IgD-negative memory B cell (primary cell): ENCODE results near the gene IGDCC3. TPM values are rescaled to one million over a fixed set of nuclear protein-coding genes. Genes with fewer than 3 reads are reported as not detected.

Source experiments
- H3K27ac Mint-ChIP-seq, 3 donors: one replicate each; pipeline ENCODE4 v1.8.0; 2020 to 2022; ENCODE audit warnings: mild to moderate bottlenecking in 3 of 3, mixed read lengths in 3 of 3, moderate library complexity in 1 of 3
- H3K27me3 Mint-ChIP-seq: one replicate; pipeline ENCODE4 v1.8.0; 2021; ENCODE audit warnings: mixed read lengths
- H3K36me3 Mint-ChIP-seq: one replicate; pipeline ENCODE4 v1.8.0; 2020; ENCODE audit warnings: mild to moderate bottlenecking, mixed read lengths
- H3K4me1 Mint-ChIP-seq, 3 donors: one replicate each; pipeline ENCODE4 v1.8.0; 2020 to 2022; ENCODE audit warnings: mixed read lengths in 3 of 3, mild to moderate bottlenecking in 1 of 3
- H3K4me3 Mint-ChIP-seq, 4 donors: one replicate each; pipeline ENCODE4 v1.8.0; 2020 to 2022; ENCODE audit warnings: mild to moderate bottlenecking in 4 of 4, mixed read lengths in 4 of 4, moderate library complexity in 3 of 4
- H3K9me3 Mint-ChIP-seq, 3 donors: one replicate each; pipeline ENCODE4 v1.8.0; 2020 to 2021; ENCODE audit warnings: mixed read lengths in 3 of 3, mild to moderate bottlenecking in 1 of 3
- polyA plus RNA-seq: library from polyadenylated mRNA; unstranded; fragments of 300-500 nt; fragmentation: Illumina TruSeq; gene quantifications from one replicate; pipeline ENCODE4 v1.2.3, GENCODE V29; 2021

IGDCC3 gene
- polyA plus RNA-seq, 1 donor from 2014 or later: not detected

DNA sequence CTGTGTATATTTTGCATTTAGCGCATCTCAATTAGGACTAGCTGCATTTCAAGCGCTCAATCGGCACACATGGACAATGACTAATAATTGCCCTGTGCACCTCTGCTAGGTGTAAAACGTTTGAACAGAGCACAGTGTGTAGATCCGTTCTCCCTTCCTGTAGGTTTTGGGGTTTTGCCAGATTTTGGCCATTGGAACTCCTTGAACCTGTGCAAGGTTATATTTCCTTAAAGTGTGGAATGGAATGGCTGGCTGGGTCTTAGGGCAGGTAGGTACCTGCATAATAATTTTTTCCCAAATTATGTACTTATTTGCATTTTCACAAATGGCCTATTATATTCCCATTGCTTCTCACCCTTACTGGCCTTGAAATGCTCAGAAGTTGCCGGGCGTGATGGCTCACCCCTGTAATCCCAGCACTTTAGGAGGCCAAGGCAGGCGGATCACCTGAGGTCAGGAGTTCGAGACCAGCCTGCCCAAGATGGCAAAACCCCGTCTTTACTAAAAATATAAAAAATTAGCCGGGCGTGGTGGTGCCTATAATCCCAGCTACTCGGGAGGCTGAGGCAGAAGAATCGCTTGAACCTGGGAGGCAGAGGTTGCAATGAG is 72.5 kb downstream of the IGDCC3 start:
- Mint-ChIP-seq H3K4me3 (peak overlapping the region; percentile 92 to 100 (median 98)), H3K27ac (peak overlapping the region; percentile 99 to 100 (median 100)), H3K36me3 (no peaks in the 10 kb centered on the region), H3K27me3 (no peaks in the 10 kb centered on the region), H3K4me1 (peaks cover 11 to 16% (median 15%) of the 10 kb centered on the region in 3 donors), H3K9me3 (no peaks in the 10 kb centered on the region)

DNA sequence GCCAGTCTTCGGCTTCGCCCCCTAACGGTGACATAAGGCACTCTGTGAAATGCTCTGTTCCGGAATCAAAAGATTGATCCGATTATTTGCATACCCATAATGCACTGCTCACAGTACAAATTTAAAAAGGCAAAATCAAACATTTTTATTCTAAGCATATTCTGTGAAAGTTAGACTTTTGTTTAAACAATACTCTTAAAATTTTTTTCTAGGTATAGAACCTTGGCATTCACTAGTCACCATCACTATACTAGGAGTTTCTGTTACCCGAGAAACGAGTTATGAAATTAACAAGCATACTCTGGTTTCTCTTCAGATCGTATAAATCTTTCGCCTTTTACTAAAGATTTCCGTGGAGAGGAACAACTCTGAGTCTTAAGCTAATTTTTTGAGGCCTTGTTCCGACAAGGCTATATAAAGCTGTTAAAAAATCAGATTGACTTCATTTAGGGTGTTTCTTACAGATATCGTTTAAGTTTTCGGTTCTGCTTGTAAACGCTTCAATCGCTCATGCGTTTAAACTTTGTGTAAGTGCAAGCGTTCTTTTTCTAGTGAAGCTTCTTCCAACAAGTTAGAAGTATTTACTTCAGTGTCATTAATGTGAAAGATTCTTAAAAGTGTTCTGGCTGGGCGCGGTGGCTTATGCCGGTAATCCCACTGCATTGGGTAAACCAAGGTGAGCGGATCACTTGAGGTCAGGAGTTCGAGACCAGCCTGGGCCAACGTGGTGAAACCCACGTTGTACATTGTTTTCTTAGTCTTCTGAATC is 73.2 kb downstream of the IGDCC3 start, which contains the start of gene RNU5B-1:
Gene RNU5B-1, plus strand, starts transcription at position 297 of the 769 bp plus-strand sequence.
- no peaks in the 10 kb centered on the region for H3K9me3 Mint-ChIP-seq

DNA sequence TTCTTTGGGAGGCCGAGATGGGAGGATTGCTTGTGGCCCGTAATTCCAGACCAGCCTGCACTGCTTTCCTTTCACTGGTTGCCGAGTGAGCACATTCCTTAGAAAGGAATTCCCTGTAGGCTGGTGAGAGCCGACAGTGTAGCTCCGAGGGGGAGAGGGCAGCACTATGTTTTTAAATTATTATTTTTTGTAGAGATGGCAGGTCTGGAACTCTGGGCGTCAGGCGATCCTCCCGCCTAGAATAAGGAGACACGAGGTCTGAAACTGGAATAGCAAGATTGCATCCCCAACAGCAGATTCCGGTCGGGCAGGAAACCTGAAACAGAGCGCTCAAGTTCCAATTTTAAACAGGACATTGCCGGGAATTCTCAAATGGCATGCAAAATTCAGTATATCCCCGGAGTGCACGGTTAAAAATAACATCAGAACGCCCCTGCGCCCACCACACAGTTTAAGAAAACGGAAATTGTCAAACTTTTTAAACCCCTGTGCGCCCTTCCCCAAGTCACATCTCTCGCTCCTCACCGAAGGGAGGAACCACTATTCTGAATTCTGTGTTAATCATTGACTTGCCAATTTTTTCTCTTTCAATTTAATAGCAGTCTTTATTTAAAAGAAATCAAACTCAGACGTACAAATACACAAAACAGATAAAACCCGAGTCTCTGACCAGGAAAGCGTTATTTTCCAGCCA is 74.0 kb downstream of the IGDCC3 start:
- Mint-ChIP-seq H3K27ac (peak overlapping the region; percentile 99 to 100 (median 100)), H3K9me3 (no peaks in the 10 kb centered on the region), H3K36me3 (no peaks in the 10 kb centered on the region), H3K4me1 (peaks cover 16 to 22% (median 21%) of the 10 kb centered on the region in 3 donors), H3K4me3 (peak overlapping the region; percentile 92 to 100 (median 98)), H3K27me3 (no peaks in the 10 kb centered on the region)

More for the DNA sequence above, 73.2 kb downstream of the IGDCC3 start, which contains the start of gene RNU5B-1:
- Mint-ChIP-seq H3K27me3 (no peaks in the 10 kb centered on the region), H3K36me3 (no peaks in the 10 kb centered on the region), H3K4me1 (peaks cover 14 to 21% (median 21%) of the 10 kb centered on the region in 3 donors), H3K27ac (peak within 1 kb of the TSS; percentile 99 to 100 (median 100)), H3K4me3 (peak within 1 kb of the TSS; percentile 92 to 100 (median 98))

DNA sequence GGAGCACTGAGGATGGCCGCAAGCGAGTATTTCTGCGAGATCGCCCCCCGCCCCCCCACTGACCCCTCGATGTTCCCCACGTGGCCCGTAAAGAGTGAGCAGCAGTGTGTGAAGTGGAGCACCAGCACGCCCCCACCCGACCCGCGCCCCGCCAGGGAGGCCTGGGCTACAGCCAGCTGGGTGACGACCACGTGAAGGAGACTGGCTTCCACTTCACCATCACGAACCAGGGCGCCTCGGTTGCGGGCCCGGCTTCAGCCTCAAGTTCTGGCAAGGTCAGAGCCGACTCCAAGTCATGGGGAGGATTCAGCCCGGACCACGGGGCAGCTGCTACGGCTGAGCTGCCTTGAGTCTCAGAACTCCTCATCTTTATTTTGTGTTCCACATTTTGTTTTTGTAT is 75.7 kb downstream of the IGDCC3 start:
- Mint-ChIP-seq H3K36me3 (no peaks in the 10 kb centered on the region), H3K27ac (peak overlapping the region in 2 of 3 donors; percentile 56 to 76), H3K27me3 (no peaks in the 10 kb centered on the region), H3K4me3 (peak overlapping the region in 1 of 4 donors; percentile 70), H3K9me3 (no peaks in the 10 kb centered on the region), H3K4me1 (peaks cover 22 to 29% (median 26%) of the 10 kb centered on the region in 3 donors)

DNA sequence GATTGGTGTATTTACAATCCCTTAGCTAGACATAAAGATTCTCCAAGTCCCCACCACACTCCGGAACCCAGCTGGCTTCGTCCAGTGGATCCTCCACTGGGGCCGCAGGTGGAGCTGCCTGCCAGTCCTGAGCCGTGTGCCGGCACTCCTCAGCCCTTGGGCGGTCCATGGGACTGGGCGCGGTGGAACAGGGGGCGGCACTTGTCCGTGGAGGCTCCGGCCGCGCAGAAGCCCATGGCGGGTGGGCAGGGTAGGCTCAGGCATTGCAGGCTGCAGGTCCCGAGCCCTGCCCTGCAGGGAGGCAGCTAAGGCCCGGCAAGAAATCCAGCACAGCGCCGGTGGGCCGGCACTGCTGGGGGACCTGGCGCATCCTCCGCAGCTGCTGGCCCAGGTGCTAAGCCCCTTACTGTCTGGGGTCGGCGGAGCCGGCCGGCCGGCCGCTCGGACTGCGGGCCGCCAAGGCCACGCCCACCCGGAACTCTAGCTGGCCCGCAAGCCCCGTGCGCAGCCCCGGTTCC is 76.8 kb downstream of the IGDCC3 start:
- no peaks in the 10 kb centered on the region for H3K27me3 Mint-ChIP-seq
- H3K36me3 Mint-ChIP-seq: no peaks in the 10 kb centered on the region
- H3K4me3 Mint-ChIP-seq: peak overlapping the region in 2 of 4 donors; percentile 88 to 95
- peaks cover 30 to 34% (median 31%) of the 10 kb centered on the region in 3 donors for H3K4me1 Mint-ChIP-seq
- no peaks in the 10 kb centered on the region for H3K9me3 Mint-ChIP-seq
- peak overlapping the region in 1 of 3 donors; percentile 90 for H3K27ac Mint-ChIP-seq

DNA sequence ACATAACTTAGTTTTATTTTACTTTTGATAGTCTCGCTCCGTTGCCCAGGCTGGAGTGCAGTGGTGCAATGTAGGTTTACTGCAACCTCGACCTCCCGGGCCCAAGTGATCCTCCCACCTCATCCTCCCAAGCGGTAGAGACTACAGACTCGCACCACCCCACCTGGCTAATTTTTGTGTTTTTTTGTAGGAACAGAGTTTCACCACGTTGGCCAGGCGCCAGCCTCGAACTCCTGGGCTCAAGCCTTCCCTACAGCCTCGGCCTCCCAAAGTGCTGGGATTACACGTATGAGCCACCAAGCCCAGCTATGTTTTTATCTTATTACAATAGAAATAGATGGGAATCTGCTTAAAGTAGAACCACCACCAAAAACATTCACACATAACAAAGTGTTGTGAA is 79.1 kb downstream of the IGDCC3 start:
- H3K27ac Mint-ChIP-seq: peak overlapping the region; percentile 55 to 87 (median 82)
- H3K4me1 Mint-ChIP-seq: peaks cover 22 to 27% (median 24%) of the 10 kb centered on the region in 3 donors
- H3K27me3 Mint-ChIP-seq: no peaks in the 10 kb centered on the region
- H3K9me3 Mint-ChIP-seq: peaks cover 0 to 2% (median 0%) of the 10 kb centered on the region in 3 donors
- no peaks in the 10 kb centered on the region for H3K36me3 Mint-ChIP-seq
- peak overlapping the region in 2 of 4 donors; percentile 25 to 63 for H3K4me3 Mint-ChIP-seq

DNA sequence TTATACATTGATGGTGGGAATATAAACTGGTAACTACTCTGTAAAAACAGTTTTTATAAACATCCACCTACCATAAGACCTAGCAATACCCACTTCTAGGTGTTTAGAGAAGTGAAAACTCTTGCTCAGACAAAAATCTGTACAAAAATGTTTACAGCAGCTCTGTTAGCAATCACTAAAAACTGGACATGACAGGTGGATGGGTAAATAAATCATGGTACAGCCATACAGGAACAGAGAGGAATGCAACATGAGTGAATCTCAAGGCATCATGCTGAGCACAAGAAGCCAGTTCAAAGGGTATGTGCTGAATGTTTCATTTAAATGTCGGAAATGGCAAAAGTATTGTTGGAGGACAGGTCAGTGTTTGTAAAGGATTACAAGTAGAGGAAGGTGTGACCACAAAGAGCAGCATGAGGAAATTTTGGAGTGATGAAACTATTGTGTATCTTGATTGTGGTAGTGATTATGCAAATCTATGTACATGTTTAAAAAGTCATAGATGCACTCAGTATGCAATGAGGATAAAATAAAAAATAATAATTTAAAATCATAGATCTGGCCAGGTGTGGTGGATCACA is 84.8 kb downstream of the IGDCC3 start:
- peak overlapping the region in 2 of 3 donors; percentile 76 to 78 for H3K27ac Mint-ChIP-seq
- no peaks in the 10 kb centered on the region for H3K36me3 Mint-ChIP-seq
- H3K4me3 Mint-ChIP-seq: peak overlapping the region in 2 of 4 donors; percentile 2 to 75
- H3K27me3 Mint-ChIP-seq: no peaks in the 10 kb centered on the region
- H3K4me1 Mint-ChIP-seq: peaks cover 20 to 26% (median 21%) of the 10 kb centered on the region in 3 donors
- H3K9me3 Mint-ChIP-seq: peaks cover 0 to 2% (median 0%) of the 10 kb centered on the region in 3 donors

DNA sequence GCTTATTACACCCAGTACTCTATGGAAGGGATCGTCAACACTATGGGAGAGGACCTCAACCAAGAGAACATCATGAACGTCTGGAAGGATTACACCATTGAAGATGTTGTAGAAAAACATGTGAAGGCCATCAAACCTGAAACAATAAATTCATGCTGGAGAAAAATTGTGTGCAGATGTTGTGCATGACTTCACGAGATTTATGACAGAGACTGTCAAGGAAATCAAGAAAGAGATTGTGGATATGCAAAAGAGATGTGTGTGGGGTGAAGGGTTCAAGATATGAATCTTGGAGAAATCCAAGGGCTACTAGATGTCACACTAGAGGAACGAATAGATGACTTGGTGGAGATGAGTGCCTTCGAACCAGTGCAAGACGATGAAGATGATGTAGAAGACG is 87.6 kb downstream of the IGDCC3 start:
- peaks cover 24 to 28% (median 25%) of the 10 kb centered on the region in 3 donors for H3K4me1 Mint-ChIP-seq
- no peaks in the 10 kb centered on the region for H3K27me3 Mint-ChIP-seq
- H3K36me3 Mint-ChIP-seq: no peaks in the 10 kb centered on the region
- H3K4me3 Mint-ChIP-seq: peak overlapping the region in 1 of 4 donors; percentile 42
- H3K27ac Mint-ChIP-seq: peak overlapping the region in 1 of 3 donors; percentile 17
- H3K9me3 Mint-ChIP-seq: no peaks in the 10 kb centered on the region

DNA sequence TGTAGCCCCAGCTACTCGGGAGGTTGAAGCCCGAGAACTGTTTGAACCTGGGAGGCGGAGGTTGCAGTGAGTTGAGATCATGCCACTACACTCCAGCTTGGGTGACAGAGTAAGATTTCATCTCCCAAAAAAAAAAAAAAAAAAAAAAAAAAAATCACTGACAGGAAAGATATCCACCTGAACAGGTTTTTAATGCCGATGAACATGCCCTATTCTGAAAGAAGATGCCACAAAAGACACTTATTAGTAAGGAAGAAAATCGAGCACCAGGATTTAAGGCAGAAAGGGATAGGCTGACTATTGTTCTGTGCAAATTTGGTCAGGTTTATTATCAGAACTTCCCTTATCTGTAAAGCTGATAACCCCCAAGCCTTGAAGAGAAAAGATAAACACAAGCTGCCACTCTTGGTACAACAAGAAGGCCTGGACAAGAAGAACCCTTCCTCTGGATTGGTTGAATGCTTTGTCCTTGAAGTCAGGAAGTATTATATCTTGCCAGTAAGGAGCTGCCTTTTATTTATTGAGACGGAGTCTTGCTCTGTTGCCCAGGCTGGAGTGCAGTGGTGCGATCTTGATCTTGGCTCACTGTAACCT is 88.4 kb downstream of the IGDCC3 start:
- Mint-ChIP-seq H3K9me3 (no peaks in the 10 kb centered on the region), H3K4me1 (peaks cover 24 to 28% (median 25%) of the 10 kb centered on the region in 3 donors), H3K27me3 (no peaks in the 10 kb centered on the region), H3K4me3 (peak overlapping the region in 1 of 4 donors; percentile 83), H3K27ac (peak overlapping the region in 1 of 3 donors; percentile 17), H3K36me3 (no peaks in the 10 kb centered on the region)

DNA sequence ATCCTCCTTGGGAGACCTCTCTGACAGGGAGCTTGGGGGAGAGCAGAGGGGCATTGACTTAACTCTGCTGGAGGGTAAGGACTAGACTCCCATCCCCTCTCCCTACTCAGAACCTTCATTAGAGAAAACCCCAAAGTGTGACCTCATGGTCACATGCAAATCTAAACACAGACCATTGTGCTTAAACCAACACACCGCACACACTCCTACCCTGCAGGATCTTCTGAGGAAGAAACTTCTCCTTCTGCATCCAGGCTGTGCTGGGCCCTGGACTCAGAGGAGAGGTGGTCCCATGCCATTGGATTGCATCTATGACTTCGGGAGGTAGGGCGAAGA is 90.3 kb downstream of the IGDCC3 start:
- H3K27me3 Mint-ChIP-seq: no peaks in the 10 kb centered on the region
- peak overlapping the region; percentile 83 to 96 (median 90) for H3K4me3 Mint-ChIP-seq
- H3K4me1 Mint-ChIP-seq: peaks cover 25 to 31% (median 26%) of the 10 kb centered on the region in 3 donors
- H3K36me3 Mint-ChIP-seq: no peaks in the 10 kb centered on the region
- H3K27ac Mint-ChIP-seq: peak overlapping the region; percentile 82 to 89 (median 89)
- H3K9me3 Mint-ChIP-seq: no peaks in the 10 kb centered on the region

DNA sequence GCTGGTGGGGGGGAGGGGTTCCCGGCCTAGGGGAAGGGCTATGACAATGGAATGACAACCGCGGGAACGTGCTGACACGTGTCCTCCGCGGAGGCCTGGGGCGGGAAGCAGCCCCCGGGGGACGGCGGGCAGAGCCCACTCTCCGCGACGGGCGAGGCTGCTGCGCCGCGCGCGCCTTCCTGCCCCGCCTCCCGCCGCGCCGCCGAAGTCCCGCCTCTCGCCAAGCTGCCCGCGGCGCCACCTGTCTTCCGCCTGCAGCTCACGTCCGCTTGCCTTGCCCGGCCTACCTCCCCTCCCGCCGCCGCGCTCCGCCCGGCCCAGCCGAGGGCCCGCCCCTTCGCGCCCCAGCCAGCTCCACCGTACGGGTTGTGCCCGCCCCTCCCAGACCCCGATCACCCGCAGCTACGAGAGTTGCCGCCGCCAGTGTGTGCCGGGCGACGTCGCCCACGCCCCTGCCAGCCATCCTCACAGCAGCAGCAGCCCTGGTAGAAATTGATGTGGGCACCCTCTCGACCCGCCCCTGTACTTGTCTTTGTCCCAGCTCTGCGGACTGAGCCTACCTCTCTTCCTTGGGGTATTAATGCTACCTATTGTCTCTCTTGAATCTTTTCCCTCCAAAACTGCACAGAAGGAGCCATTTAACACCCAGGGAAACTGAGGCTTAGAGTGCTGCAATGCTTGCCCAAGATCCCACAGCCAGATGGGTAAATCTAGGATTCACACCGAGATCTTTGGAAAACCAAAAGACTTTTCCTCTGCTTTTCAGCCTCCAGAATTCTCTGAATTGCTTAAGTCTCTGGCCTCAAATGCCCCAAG is 90.9 kb downstream of the IGDCC3 start, which contains the start of gene PARP16:
Gene PARP16, minus strand, starts transcription at position 180 of the 816 bp plus-strand sequence. CDS start 457 bp downstream, outside the sequence.
- no peaks in the 10 kb centered on the region for H3K27me3 Mint-ChIP-seq
- peaks cover 3% of the 10 kb centered on the region for H3K36me3 Mint-ChIP-seq
- H3K4me3 Mint-ChIP-seq: peak within 1 kb of the TSS; percentile 83 to 96 (median 90)
- H3K27ac Mint-ChIP-seq: peak within 1 kb of the TSS; percentile 82 to 89 (median 89)
- H3K9me3 Mint-ChIP-seq: no peaks in the 10 kb centered on the region
- H3K4me1 Mint-ChIP-seq: peaks cover 25 to 35% (median 31%) of the 10 kb centered on the region in 3 donors

DNA sequence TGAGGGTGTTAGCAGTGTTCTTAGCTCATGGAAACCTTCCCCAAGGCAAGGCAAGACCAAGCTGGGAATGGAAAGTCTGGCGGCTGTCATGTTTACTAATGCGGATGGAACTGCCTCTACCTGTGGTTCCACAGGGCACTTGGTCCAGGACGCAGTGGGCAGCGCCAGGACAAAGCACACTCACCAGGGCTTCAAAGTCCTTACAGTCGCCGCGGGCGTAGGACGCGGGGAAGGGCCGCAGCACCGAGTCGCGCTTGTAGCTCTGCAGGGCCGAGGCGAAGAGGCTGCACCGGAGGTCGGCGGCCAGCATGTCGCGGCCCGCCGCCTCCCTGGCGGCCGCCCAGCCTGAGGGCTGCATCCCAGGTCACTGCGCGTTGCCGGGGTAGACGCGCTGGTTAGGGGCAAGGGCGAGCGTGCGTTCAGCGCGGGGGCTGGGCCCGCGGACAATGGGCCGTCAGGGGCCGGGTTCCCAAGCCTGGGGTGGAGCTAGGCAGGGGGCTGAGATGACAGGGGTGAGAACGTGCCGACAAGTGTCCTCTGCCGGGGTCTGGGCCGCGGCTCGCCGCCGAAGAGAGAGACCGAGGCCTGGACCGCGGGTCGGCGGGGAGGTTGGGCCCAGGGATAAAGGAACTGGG is 91.6 kb downstream of the IGDCC3 start:
- no peaks in the 10 kb centered on the region for H3K27me3 Mint-ChIP-seq
- H3K4me3 Mint-ChIP-seq: peak overlapping the region; percentile 83 to 96 (median 90)
- H3K36me3 Mint-ChIP-seq: peaks cover 4% of the 10 kb centered on the region
- no peaks in the 10 kb centered on the region for H3K9me3 Mint-ChIP-seq
- peaks cover 25 to 35% (median 31%) of the 10 kb centered on the region in 3 donors for H3K4me1 Mint-ChIP-seq
- H3K27ac Mint-ChIP-seq: peak overlapping the region; percentile 60 to 82 (median 63)
